Aorta (tissue), 5 donors: Measurements from ENCODE around the gene DISC1. TPM values are rescaled to one million over a fixed set of nuclear protein-coding genes. Genes with fewer than 3 reads are reported as not detected.

Experiments
- ATAC-seq: fragments of 200-7000 bp; cut with Tn5 transposase; one replicate; pipeline ENCODE4 v1.9.1; 2022; ENCODE audit warnings: moderate library complexity; ENCODE audit not compliant: low FRiP score
- DNase-seq, 2 donors: peaks; one replicate each; pipeline ENCODE4 v3.0.0-alpha.2; 2020
- H3K27ac ChIP-seq, 2 donors: one replicate each; pipeline ENCODE4 v1.5.1; 2013; ENCODE audit warnings: low read length in 2 of 2, mild to moderate bottlenecking in 2 of 2, moderate library complexity in 2 of 2, control low read depth in 1 of 2, inconsistent platforms in 1 of 2, low read depth in 1 of 2
- H3K27me3 ChIP-seq, 2 donors: one replicate each; pipeline ENCODE4 v1.6.1; 2013; ENCODE audit warnings: control low read depth in 1 of 2, low read length in 1 of 2, mild to moderate bottlenecking in 1 of 2, moderate library complexity in 1 of 2; ENCODE audit not compliant: insufficient read depth in 2 of 2, control insufficient read depth in 1 of 2
- H3K36me3 ChIP-seq, 2 donors: one replicate each; pipeline ENCODE4 v1.6.1; 2013; ENCODE audit warnings: control low read depth in 1 of 2, low read length in 1 of 2, mild to moderate bottlenecking in 1 of 2; ENCODE audit not compliant: insufficient read depth in 2 of 2, control insufficient read depth in 1 of 2
- H3K4me1 ChIP-seq, 2 donors: one replicate each; pipeline ENCODE4 v1.6.1; 2013; ENCODE audit warnings: low read length in 2 of 2, control low read depth in 1 of 2, mild to moderate bottlenecking in 1 of 2, moderate library complexity in 1 of 2; ENCODE audit not compliant: insufficient read depth in 2 of 2, control insufficient read depth in 1 of 2
- H3K4me3 ChIP-seq, 2 donors: one replicate each; pipeline ENCODE4 v1.5.1; 2013; ENCODE audit warnings: low read length in 2 of 2, control low read depth in 1 of 2, mild to moderate bottlenecking in 1 of 2
- H3K9me3 ChIP-seq: one replicate; pipeline ENCODE4 v1.6.1; 2013; ENCODE audit warnings: mild to moderate bottlenecking, low read length; ENCODE audit not compliant: control insufficient read depth
- WGBS, 2 donors: extraction: QIAGEN DNeasy Blood & Tissue Kit; methylation state at CpG; one replicate each; pipeline ENCODE4 v1.1.7; 2013; 5-methylcytosine and 5-hydroxymethylcytosine counted together
- intact Hi-C, 2 donors: fragments of 100-400 bp; cut with DNase I; formaldehyde crosslinking; loops; one replicate each; pipeline versions ENCODE4 v1.14.2 to v1.15.0; 2022
- polyA plus RNA-seq, 2 donors: library from polyadenylated mRNA; stranded (reverse); fragments of 200-250 nt; gene quantifications; one replicate each; pipeline ENCODE4 v1.2.3, GENCODE V29; 2013
- total RNA-seq, 2 donors: library from RNA; stranded (reverse); fragmentation: NEBNext Ultra II Directional; extraction: Animal tissue kit (Norgen Biotek cat#: 25700); gene quantifications; one replicate each; pipeline ENCODE4 v1.2.1, GENCODE V29; 2021
- donor health status: healthy with polysubstance abuse.
- donor health status: Bipolar disorder and iron deficiency.
- donor health status: DM: no; HTN: no; CAD: no.
- donor health status: DM: no; HTN: no; CAD: no.
- donor health status: DM: yes; HTN: yes; CAD: no.

Gene DISC1
- total and polyA plus RNA-seq, 4 donors: 0.64 to 31.7 (median 6.0) TPM

DNA sequence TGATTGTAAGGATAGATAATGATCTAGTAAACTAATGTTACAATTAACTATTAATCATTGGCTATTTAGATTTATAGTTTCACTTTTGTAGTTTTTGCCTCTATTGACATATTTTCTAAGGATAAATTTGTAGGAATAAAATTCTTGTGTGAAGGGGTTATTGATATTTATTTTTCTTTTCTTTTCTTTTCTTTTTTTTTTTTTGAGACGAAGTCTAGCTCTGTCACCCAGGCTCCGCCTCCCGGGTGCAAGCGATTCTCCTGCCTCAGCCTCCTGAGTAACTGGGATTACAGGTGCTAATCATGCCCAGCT is 24.0 kb upstream of the DISC1 start:
- H3K27me3 ChIP-seq: no peaks in the 10 kb centered on the region
- H3K27ac ChIP-seq: no peak overlapping the region
- WGBS, 2 donors: 69 to 76% methylated on average over 4 of the region's 4 CpGs
- no peaks in the 10 kb centered on the region for H3K9me3 ChIP-seq
- no peaks in the 10 kb centered on the region for H3K36me3 ChIP-seq
- peaks cover 0 to 1% of the 10 kb centered on the region in 2 donors for H3K4me1 ChIP-seq
- intact Hi-C loops: no loop called here
- DNase-seq: no peak
- H3K4me3 ChIP-seq: no peak overlapping the region
- ATAC-seq: no peak

DNA sequence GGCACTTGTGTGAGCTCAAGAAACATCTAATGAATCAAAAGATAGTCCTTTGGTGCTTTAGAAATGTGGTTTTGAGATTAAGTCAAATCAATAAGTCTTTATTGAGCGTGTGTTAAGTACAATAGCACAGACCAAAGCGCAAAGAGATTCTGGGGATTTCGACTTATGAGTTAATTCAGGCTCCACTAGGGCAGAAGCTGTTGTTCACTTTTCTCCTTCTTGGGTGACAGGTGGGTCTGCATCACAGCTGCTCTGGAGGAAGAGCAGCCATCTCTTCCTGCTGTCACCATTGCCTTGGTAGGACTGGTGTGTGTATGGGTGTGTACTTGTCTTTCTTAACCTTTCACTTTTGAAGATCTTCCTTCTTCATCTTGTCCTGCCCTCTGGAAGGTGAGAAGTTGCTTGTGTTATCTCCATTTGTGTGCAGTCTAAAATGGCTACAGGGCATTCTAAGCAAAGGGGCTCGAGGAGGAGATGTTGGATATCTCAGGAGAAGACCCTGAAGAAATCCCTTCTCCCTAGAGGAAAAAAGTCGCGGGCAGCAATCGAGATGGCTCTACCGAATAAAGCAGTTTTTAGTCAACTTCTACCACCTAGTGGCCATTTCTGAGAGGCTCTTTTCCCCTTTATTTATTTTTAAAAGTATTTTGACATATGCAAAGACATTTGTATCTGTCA is 22.9 kb upstream of the DISC1 start:
- intact Hi-C loops: no loop called here
- H3K4me3 ChIP-seq: peak overlapping the region; percentile 64 to 79
- no peaks in the 10 kb centered on the region for H3K36me3 ChIP-seq
- DNase-seq: no peak
- peak; percentile 66 for ATAC-seq
- H3K27me3 ChIP-seq: no peaks in the 10 kb centered on the region
- no peak overlapping the region for H3K27ac ChIP-seq
- peaks cover 0 to 1% of the 10 kb centered on the region in 2 donors for H3K4me1 ChIP-seq
- WGBS, 2 donors: 29 to 30% methylated on average over 8 of the region's 8 CpGs
- no peaks in the 10 kb centered on the region for H3K9me3 ChIP-seq

DNA sequence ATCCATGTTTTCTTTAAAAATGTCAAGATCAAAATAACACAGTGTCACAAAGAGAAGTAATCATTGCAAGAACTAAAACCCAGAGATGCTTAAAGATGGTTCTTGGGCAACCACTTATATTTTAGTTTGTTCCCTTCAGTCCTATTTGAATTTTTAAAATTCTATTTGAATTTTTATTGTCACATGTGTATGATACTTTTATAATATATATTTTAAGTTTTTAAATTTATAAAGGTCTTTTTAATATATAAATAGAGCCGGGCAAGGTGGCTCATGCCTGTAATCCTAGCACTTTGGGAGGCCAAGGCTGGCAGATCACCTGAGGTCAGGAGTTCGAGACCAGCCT is 22.3 kb upstream of the DISC1 start:
- no peak overlapping the region for H3K27ac ChIP-seq

DNA sequence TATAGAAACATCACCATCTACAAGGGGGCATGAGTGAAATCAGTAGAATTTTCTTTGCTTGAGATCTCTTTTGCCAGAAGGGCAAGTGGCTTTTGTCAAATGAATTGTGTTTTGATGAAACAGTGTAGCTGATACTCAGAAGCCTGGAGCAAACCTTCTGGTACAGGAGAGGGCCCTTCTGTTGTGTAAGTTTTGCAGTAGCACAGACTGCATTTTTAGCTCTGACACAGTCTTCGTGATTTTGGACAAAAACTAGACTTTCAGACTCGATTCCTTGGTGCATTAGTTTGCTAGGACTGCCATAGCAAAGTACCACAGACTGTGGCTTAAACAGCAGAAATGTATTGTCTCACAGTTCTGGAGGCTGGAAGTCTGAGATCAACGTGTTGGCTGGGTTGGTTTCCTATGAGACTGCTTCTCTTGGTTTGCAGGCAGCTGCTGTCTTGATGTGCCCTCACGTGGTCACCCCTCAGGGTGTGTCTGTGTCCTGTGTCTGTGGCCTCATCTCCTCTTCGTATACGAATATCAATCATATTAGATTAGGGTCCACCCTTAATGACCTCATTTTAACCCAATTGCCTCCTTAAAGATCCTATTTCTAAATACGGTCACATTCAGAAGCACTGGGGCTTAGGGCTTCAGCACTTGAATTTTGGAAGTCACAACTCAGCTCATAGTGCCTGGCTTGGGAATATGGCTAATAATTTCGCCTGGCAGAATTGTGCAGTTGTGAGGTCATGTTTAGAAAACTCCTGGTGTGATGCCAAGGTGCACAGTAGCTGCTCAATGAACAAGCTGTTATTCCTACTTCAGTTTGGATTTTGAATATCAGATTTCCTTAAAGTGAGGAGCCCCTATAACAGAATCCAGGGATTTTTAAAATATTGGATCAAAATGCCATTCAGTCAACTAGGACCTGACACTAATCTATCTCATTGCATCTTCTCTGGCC is 21.2 kb upstream of the DISC1 start:
- ATAC-seq: no peak
- H3K9me3 ChIP-seq: no peaks in the 10 kb centered on the region
- intact Hi-C loops: loop anchor here in 1 of 2 donors (5.0 kb wide), 1 partner anchor 248 kb away; no protein-coding TSS in a partner anchor
- H3K4me3 ChIP-seq: no peak overlapping the region
- DNase-seq: no peak
- no peak overlapping the region for H3K27ac ChIP-seq
- H3K27me3 ChIP-seq: no peaks in the 10 kb centered on the region
- peaks cover 0 to 1% of the 10 kb centered on the region in 2 donors for H3K4me1 ChIP-seq
- no peaks in the 10 kb centered on the region for H3K36me3 ChIP-seq
- 66 to 70% methylated on average over 8 of the region's 8 CpGs for WGBS, 2 donors

More for the DNA sequence above, 22.3 kb upstream of the DISC1 start:
- Histone ChIP-seq H3K9me3 (no peaks in the 10 kb centered on the region), H3K4me3 (no peak overlapping the region), H3K36me3 (no peaks in the 10 kb centered on the region), H3K4me1 (peaks cover 0 to 1% of the 10 kb centered on the region in 2 donors), H3K27me3 (no peaks in the 10 kb centered on the region)
- intact Hi-C loops: no loop called here
- WGBS, 2 donors: 58 to 66% methylated on average over 2 of the region's 2 CpGs
- ATAC-seq (no peak), DNase-seq (no peak)

DNA sequence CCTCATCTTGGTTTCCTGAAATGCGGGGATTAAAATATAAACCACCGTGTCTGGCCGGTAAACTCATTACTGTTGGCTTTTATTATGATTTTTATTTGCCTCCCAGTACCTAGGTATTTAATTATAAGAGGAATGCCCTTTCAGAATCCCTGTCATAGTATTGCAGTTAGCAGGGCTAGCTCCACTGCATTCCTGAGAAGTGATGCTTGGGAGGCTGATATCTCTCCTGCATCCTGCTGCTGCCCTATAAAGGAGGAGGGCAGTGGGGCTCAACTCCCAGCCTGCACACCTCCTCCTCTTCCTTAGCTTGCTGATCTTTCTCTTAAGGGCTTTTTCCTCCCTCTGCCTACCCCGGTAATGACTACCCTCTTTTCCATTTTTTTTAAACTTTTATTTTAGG is 19.9 kb upstream of the DISC1 start:
- no peak for ATAC-seq
- DNase-seq: no peak

DNA sequence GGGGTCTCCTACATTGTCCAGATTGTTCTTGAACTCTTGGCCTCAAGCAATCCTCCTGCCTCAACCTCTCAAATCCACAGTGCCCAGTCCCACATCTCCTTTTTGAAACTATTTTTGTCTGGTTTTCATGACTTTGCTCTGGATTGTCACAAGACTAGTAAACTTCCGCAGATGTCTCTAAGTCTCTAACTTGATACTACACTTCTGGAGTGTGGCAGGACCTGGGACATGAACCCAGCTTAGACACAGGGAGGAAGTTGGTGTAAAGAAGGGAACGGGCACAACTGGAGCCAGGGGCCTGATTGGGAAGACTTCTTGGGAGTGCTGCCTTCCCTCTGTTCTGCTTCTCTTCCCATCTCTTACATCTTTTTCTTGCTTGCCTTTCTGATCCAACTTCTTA is 16.2 kb upstream of the DISC1 start:
- no peak for ATAC-seq
- intact Hi-C loops: no loop called here
- 88 to 90% methylated on average over 2 of the region's 2 CpGs for WGBS, 2 donors

More for the DNA sequence above, 19.9 kb upstream of the DISC1 start:
- no peak overlapping the region for H3K27ac ChIP-seq
- no peaks in the 10 kb centered on the region for H3K9me3 ChIP-seq
- 70 to 71% methylated on average over 4 of the region's 4 CpGs for WGBS, 2 donors
- no peak overlapping the region for H3K4me3 ChIP-seq
- H3K27me3 ChIP-seq: no peaks in the 10 kb centered on the region
- H3K36me3 ChIP-seq: no peaks in the 10 kb centered on the region
- intact Hi-C loops: loop anchor here in 1 of 2 donors (5.0 kb wide), 1 partner anchor 249 kb away; no protein-coding TSS in a partner anchor
- peaks cover 0 to 1% of the 10 kb centered on the region in 2 donors for H3K4me1 ChIP-seq

DNA sequence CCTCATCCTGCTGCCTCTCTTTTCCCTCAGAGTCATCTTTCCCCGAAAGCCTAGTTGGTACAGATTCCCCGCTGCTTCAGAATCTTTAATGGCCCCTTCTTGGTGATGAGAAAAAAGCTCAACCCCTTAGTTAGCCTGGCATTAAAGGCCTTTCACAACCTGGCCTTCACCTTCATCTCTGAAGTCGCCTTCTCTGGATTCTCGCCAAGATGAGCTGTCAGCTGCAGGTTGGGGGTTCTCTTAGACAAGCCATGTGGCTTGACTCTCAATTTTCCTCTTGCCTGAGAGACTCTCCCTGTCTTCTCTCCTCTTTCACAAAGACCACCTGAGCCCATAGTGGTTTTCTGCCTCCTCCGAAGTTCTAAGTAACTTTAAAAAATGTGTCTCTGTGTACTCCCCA is 15.5 kb upstream of the DISC1 start:
- Histone ChIP-seq H3K4me1 (no peaks in the 10 kb centered on the region), H3K9me3 (no peaks in the 10 kb centered on the region), H3K4me3 (no peak overlapping the region), H3K27me3 (no peaks in the 10 kb centered on the region), H3K27ac (no peak overlapping the region), H3K36me3 (no peaks in the 10 kb centered on the region)
- intact Hi-C loops: no loop called here
- DNase-seq (no peak), ATAC-seq (no peak)
- 81 to 82% methylated on average over 5 of the region's 5 CpGs for WGBS, 2 donors

More for the DNA sequence above, 16.2 kb upstream of the DISC1 start:
- H3K27me3 ChIP-seq: no peaks in the 10 kb centered on the region
- H3K4me3 ChIP-seq: no peak overlapping the region
- DNase-seq: no peak
- H3K27ac ChIP-seq: no peak overlapping the region
- no peaks in the 10 kb centered on the region for H3K36me3 ChIP-seq
- H3K4me1 ChIP-seq: no peaks in the 10 kb centered on the region
- no peaks in the 10 kb centered on the region for H3K9me3 ChIP-seq

DNA sequence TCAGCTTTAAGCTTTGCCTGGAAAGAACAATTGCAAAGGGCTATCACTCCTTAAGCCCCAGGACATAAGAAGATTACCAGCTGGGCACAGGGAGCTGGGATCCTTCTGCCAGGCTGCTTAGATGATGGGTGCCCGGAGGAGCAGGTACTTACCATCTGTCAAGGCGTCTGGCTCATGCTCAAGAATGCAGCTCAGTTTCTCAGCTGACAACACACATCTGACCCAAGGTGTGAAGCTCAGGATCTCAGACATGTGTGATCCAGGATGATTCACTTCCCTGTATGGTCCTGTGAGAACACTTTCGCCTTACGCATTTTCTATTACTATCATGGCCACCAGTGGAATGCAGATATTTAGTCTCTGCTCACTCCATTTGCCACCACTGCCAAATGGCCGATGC is 14.7 kb upstream of the DISC1 start:
- no peak overlapping the region for H3K4me3 ChIP-seq
- 87 to 88% methylated on average over 5 of the region's 5 CpGs for WGBS, 2 donors
- intact Hi-C loops: no loop called here
- H3K4me1 ChIP-seq: no peaks in the 10 kb centered on the region
- H3K27ac ChIP-seq: no peak overlapping the region
- no peaks in the 10 kb centered on the region for H3K9me3 ChIP-seq
- no peak for ATAC-seq
- DNase-seq: no peak
- H3K27me3 ChIP-seq: no peaks in the 10 kb centered on the region
- H3K36me3 ChIP-seq: no peaks in the 10 kb centered on the region
